ENCODE results near the gene CCNK.

Gene CCNK

GRCh38 chr14:99552572-99553216 lies 71.5 kb downstream of the CCNK start:
- no peak for DNase-seq (ENCODE audit: low read depth)

- DNase-seq (ENCODE audit: low read depth): no peak
These were observed 73.0 kb downstream of the CCNK start for GRCh38 chr14:99554184-99554583.

- DNase-seq (ENCODE audit: low read depth): no peak
These were observed 73.7 kb downstream of the CCNK start for GRCh38 chr14:99554757-99555531.

- no peak for DNase-seq (ENCODE audit: low read depth)
These were observed 75.1 kb downstream of the CCNK start for GRCh38 chr14:99556134-99556791.

- DNase-seq (ENCODE audit: low read depth): no peak
These were observed 78.2 kb downstream of the CCNK start for GRCh38 chr14:99559286-99559990.

- DNase-seq (ENCODE audit: low read depth): no peak
These were observed 79.2 kb downstream of the CCNK start for GRCh38 chr14:99560403-99560802.

- DNase-seq (ENCODE audit: low read depth): no peak
These were observed 79.9 kb downstream of the CCNK start for GRCh38 chr14:99560922-99561683.

GRCh38 chr14:99561864-99562263 lies 80.7 kb downstream of the CCNK start:
- DNase-seq (ENCODE audit: low read depth): no peak
